ENCODE measurements around the gene OR2L2.
"Not testable (repeated sequence)": the region's sequence is repeated elsewhere in the genome, so short reads cannot be mapped to it uniquely, and the experiment has no call there.

Gene OR2L2, protein sequence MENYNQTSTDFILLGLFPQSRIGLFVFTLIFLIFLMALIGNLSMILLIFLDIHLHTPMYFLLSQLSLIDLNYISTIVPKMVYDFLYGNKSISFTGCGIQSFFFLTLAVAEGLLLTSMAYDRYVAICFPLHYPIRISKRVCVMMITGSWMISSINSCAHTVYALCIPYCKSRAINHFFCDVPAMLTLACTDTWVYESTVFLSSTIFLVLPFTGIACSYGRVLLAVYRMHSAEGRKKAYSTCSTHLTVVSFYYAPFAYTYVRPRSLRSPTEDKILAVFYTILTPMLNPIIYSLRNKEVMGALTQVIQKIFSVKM

DNA sequence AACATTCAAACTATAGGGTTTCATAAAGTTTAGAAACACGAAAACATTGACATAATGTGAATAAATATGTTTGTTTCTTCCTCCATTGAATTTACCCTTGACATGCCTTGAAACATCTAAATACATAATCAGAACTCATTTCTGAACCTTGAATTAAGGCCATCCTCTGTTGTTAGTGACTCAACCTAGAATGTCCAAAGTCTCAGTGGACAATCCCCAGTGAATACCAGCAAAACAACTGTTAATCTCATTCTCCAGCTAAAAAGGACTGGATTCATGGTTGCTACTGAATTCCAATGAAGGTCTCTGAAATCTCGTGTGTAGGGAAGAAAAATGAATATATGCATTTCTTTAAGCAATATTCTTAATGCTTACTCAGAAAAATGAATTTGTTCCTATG, at the start of gene OR2L2:
OR2L2 (plus strand) TSS at position 301 of the 400 bp plus-strand sequence. CDS start 8,198 bp downstream, outside the sequence.
- no peak for DNase-seq

DNA sequence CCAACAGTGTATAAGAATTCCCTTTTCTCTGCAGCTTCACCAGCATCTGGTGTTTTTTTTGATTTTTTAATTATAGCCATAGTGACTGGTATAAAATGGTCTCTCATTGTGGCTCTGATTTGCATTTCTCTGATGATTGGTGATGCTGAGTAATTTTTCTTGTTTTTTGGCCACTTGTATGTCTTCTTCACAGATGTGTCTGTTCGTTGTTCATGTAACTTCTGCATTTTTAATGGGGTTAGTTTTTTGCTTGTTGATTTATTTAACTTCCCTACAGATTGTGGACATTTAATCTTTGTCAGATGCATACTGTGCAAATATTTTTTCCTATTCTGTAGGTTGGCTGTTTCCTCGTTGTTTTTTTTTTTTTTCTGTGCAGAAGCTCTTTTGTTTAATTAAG, 36.9 kb upstream of the OR2L2 start:
- no peak for DNase-seq

DNA sequence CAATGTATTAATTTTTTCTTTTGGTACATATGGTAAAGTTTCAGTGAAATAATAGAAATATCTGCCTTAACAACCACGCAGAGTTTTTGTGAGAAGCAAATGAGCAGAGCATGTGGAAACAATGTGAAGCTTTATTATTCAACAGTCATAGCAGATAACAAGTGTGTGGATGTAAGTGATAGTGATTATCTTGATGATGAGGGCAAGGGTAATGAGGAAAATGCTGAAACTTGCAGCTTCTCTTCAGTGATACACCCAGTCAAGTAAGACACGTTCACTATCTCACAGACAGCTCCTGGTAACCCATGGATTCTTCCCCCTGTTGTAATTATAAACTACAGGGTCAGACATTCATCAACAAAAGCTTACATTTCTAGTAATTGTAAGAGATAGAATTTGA, 31.1 kb upstream of the OR2L2 start:
- DNase-seq, result no peak

DNA sequence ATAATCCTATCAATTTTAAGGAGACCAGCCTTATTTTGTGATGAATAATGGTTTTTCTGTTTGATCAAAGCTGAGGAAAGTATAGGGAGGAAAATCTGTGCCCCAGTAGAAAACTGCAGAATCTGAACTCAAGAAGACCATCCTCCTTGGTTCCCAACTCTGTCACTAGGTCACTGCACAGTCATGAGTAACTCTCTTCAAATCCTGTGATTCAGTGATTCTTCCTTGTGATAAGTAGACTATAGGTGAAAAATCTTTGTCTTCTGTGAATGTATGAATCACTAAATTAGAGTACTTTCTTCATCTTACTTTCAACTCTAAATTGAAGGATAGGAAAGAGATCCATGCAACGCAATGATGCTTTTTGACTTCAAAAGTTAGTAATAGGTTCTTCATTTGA, 29.7 kb upstream of the OR2L2 start:
- DNase-seq, result no peak

DNA sequence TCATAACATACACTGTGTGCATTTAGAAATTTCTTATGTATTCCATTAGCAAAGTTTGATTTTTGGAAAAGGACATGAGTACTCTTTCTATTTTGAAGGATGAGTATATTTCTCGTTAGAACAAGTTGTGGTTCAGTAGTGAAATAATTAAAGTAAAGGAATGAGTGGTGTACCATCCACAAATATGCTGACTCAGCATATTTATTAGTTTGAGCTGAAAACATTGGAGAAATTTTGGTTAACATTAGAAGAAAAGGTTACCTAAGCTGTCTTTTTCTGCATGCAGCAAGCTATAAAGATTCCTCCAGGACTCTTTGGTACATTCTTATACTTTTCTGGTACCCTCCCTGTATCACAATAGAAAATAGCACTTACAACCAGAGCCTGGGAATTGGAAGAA, 22.1 kb upstream of the OR2L2 start:
- no peak for DNase-seq

DNA sequence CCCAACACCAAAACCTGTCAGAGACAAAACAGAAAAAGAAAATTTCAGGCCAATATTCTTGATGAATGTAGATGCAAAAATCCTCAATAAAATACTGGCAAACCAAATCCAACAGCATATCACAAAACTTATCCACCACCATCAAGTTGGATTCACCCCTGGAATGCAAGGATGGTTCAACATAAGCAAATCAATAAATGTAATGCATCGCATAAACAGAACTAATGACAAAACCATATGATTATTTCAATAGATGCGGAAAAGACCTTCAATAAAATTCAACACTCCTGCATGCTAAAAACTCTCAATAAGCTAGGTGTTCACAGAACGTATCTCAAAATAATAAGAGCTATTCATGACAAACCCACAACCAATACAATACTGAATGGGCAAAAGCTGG, 20.2 kb upstream of the OR2L2 start:
- no peak for DNase-seq

DNA sequence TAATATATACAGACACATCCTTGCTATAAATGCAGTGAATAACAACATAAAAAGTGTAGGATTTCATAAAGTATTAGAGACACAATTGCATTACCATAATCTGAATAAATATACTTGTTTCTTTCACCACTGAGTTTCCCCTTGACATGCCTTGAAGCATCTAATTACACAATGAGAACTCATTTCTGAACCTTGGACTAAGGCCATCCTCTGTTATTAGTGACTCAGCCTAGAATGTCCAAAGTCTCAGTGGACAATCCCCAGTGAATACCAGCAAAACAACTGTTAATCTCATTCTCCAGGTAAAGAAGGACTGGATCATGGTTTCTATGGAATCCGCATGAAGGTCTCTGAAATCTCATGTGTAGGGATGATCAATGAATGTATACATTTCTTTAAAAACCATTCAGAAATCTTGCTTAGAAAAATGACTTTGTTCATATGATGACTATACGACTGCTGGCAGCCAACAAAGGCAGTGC, 16.6 kb upstream of the OR2L2 start, which contains the start of gene OR2L5:
OR2L5 (plus strand) TSS at position 432 of the 482 bp plus-strand sequence. CDS start 8,288 bp downstream, outside the sequence.
- DNase-seq, result no peak

DNA sequence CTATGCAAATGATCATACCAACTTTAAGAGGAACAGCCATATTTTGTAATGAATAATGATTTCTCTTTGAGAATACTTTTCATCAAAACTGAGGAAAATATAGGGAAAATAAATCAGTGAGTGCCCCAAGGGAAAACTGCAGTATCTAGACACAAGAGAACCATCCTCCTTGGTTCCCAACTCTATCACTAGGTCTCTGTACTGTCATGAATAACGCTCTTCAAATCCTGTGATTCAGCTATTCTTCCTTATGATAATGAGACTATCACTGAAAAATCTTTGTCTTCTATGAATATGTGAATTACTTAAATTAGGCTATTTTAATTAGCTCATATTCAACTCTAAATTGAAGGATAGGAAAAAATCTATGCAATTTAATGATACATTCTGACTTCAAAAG, 14.1 kb upstream of the OR2L2 start:
- DNase-seq, result no peak

DNA sequence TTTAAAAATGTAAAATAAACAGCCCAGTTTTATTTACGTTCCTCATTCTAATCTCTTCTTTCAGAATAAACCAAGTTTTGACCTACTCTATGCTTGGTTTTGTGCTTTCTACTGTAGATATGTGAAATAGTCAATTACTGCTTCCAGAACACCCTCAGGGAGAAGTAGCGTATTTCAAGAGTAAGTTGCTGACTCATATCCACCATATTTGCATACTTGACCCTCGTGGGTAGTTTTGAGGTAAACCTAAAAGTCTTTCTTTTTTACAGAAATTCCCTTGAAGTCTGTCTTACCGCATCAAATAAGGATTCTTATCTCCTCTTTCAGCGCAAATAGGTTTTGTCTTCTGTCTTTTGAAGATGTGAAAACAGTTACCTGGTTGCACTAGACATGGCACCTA, 15.3 kb downstream of the OR2L2 start:
- no peak for DNase-seq

DNA sequence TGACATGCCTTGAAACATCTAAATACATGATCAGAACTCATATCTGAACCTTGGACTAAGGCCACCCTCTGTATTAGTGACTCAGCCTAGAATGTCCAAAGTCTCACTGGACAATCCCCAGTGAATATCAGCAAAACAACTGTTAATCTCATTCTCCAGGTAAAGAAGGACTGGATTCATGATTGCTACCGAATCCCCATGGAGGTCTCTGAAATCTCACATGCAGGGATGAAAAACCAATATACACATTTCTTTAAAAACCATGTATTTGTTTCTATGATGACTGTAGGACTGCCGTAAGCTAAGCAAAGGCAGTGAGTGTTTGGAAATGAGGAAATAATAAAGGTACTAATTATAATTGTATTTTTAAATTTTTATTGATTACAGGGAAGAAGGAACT, 16.7 kb downstream of the OR2L2 start, which contains the start of gene OR2L3:
OR2L3 (plus strand) TSS at position 301 of the 400 bp plus-strand sequence. CDS start 13,846 bp downstream, outside the sequence.
- no peak for DNase-seq

DNA sequence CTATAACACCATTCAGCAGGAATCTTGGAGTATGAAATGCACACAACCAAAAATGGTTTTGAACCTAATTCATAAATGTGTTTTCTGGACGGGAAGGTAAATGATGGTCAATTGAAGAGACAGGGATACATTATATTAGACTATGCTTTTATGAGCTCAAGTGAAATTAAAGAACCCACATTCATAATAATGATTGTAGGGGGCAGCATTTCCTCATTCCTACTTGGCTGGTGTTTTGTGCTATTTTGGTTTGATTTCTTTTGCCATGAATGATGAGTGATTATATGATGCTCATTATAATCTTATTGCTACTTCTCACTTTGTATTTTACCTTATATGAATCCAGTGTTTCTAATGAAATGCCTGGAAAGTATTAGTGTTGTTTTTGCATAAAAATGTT, 17.1 kb downstream of the OR2L2 start:
- no peak for DNase-seq

DNA sequence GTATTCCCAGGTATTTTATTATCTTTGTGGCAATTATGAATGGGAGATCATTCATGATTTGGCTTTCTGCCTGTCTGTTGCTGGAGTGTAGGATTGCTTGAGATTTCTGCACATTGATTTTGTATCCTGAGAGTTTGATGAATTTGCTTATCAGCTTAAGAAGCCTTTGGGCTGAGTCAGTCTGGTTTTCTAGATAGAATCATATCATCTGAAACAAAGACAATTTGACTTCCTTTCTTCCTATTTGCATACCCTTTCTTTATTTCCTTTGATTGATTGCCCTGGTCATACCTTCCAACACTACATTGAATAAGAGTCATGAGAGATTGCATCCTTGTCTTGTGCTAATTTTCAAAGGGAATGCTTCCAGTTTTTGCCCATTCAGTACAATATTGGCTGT, 24.8 kb downstream of the OR2L2 start:
- no peak for DNase-seq

DNA sequence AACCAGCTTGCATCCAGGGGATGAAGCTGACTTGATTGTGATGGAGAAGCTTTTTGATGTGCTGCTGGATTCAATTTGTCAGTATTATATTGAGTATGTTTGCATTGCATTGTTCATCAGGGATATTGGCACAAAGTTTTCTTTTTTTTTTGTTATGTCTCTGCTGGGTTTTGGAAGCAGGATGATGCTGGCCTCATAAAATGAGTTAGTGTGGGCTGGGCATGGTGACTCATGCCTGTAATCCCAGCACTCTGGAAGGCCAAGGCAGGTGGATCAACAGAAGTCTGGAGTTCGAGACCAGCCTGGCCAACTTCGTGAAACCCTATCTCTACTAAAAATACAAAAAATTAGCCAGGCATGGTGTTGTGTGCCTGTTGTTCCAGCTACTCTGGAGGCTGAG, 25.4 kb downstream of the OR2L2 start:
- no peak for DNase-seq

DNA sequence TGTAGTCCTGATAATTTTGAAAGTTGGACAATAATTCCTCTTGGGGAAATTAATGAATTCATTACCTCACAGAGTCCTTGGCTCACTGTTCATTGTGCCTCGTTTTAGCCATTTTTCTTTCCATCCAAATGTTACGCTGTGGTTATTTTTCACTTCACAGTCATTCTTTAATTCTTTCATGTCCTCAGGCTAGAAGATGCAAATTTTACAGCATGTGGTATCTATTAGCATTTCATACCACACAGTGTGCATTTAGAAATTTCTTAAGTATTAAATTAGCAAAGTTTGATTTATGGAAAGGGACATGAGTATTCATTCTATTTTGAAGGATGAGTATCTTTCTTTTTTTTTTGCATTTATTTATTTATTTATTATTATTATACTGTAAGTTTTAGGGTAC, 35.2 kb downstream of the OR2L2 start:
- no peak for DNase-seq

DNA sequence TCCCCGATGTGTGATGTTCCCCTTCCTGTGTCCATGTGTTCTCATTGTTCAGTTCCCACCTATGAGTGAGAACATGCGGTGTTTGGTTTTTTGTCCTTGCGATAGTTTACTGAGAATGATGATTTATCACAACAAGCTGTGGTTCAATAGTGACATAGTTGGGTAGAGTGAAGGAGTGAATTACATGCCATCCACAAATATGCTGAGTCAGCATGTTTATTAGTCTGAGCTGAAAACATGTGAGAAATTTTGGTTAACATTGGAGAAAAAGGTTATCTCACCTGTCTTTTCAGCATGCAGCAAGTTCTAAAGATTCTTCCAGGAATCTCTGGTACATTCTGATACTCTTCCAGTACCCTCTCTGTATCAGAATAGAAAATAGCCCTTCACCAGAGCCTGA, 35.7 kb downstream of the OR2L2 start:
- DNase-seq, result no peak

DNA sequence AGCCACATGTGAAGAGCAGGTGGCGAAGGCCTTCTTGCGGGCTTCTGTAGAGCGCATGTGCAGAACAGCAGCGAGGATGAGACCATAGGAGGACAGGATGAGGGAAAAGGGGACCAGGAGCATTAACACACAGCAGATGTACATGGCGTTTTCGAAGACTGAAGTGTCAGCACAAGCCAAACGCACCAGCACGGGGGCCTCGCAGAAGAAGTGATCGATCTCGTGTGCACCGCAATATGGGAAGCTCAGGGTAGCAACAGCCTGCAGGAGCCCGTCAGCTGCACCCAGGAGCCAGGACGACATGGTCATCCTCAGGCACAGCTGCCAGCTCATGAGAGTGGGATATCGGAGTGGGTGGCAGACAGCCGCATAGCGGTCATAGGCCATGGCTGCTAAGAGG, 54.0 kb downstream of the OR2L2 start:
- DNase-seq, result not testable (repeated sequence)

All from NCI-H1930 (cell line).